Glutamatergic neuron (in vitro differentiated cells): ENCODE data around the gene RIPOR2. TPM values are rescaled to one million over a fixed set of nuclear protein-coding genes. Genes with fewer than 3 reads are reported as not detected.
"Not testable (repeated sequence)": the region's sequence is repeated elsewhere in the genome, so short reads cannot be mapped to it uniquely, and the experiment has no call there.

Experiments used
- DNase-seq: peaks from one replicate; pipeline ENCODE4 v3.0.0; 2022
- H3K27ac Mint-ChIP-seq: one replicate; pipeline ENCODE4 v1.8.0; 2020; ENCODE audit warnings: mild to moderate bottlenecking, mixed read lengths, inconsistent platforms; ENCODE audit not compliant: unreplicated experiment
- H3K27me3 Mint-ChIP-seq: one replicate; pipeline ENCODE4 v1.8.0; 2020; ENCODE audit warnings: mild to moderate bottlenecking, moderate library complexity, mixed read lengths, inconsistent platforms; ENCODE audit not compliant: unreplicated experiment
- H3K36me3 Mint-ChIP-seq: one replicate; pipeline ENCODE4 v1.8.0; 2020; ENCODE audit warnings: mild to moderate bottlenecking, mixed read lengths, inconsistent platforms; ENCODE audit not compliant: unreplicated experiment
- H3K4me1 Mint-ChIP-seq: one replicate; pipeline ENCODE4 v1.8.0; 2020; ENCODE audit warnings: mild to moderate bottlenecking, low read depth, mixed read lengths, inconsistent platforms; ENCODE audit not compliant: unreplicated experiment
- H3K4me3 Mint-ChIP-seq: one replicate; pipeline ENCODE4 v1.8.0; 2020; ENCODE audit warnings: mild to moderate bottlenecking, mixed read lengths, inconsistent platforms; ENCODE audit not compliant: unreplicated experiment
- H3K9me3 Mint-ChIP-seq: one replicate; pipeline ENCODE4 v1.8.0; 2020; ENCODE audit warnings: mild to moderate bottlenecking, moderate library complexity, mixed read lengths, inconsistent platforms; ENCODE audit not compliant: unreplicated experiment
- total RNA-seq: library from RNA; stranded (reverse); fragmentation: NEBNext Ultra II Directional; extraction: Animal tissue kit (Norgen Biotek cat#: 25700); gene quantifications from one replicate; pipeline ENCODE4 v1.2.1, GENCODE V29; 2021; ENCODE audit not compliant: unreplicated experiment
- TF ChIP-seq, protein P1 (sequence below): fragments of 200-600 bp; sonication (generic); IDR thresholded peaks from one replicate; pipeline ENCODE4 v1.5.0; 2021; ENCODE audit not compliant: partially characterized antibody, unreplicated experiment

Gene RIPOR2
- total RNA-seq, 1 donor from 2014 or later, result 82.2 TPM

GRCh38 chr6:24882835-24883555, 52.8 kb downstream of the RIPOR2 start:
- DNase-seq, result no peak
- peak overlapping the region; percentile 31 for H3K27ac Mint-ChIP-seq
- peaks cover 1% of the 10 kb centered on the region for H3K9me3 Mint-ChIP-seq
- H3K27me3 Mint-ChIP-seq, result peaks cover 7% of the 10 kb centered on the region
- H3K36me3 Mint-ChIP-seq, result peaks cover 2% of the 10 kb centered on the region
- TF ChIP-seq, protein P1, sequence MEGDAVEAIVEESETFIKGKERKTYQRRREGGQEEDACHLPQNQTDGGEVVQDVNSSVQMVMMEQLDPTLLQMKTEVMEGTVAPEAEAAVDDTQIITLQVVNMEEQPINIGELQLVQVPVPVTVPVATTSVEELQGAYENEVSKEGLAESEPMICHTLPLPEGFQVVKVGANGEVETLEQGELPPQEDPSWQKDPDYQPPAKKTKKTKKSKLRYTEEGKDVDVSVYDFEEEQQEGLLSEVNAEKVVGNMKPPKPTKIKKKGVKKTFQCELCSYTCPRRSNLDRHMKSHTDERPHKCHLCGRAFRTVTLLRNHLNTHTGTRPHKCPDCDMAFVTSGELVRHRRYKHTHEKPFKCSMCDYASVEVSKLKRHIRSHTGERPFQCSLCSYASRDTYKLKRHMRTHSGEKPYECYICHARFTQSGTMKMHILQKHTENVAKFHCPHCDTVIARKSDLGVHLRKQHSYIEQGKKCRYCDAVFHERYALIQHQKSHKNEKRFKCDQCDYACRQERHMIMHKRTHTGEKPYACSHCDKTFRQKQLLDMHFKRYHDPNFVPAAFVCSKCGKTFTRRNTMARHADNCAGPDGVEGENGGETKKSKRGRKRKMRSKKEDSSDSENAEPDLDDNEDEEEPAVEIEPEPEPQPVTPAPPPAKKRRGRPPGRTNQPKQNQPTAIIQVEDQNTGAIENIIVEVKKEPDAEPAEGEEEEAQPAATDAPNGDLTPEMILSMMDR, result no peak
- peaks cover 23% of the 10 kb centered on the region for H3K4me1 Mint-ChIP-seq
- H3K4me3 Mint-ChIP-seq, result no peak overlapping the region

DNA sequence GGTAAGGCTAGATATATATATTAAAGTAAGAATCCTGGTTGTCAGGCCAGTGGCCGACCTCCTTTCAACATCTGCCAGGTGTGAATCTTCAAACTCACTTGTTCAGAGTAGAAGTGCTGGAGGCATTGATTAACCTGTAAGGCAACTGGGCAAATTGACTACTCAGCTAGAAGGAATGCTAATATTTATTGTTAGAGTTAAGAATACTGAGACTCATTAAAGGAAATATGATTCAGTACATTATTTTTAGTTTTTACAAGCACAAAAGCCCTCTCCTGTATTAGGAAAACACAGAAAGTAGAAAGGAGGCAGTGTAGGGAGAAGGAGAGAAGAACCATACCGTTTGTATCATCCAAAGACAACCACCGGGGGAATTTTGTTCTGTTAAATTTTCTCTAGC, 53.5 kb downstream of the RIPOR2 start:
- H3K9me3 Mint-ChIP-seq, result peaks cover 4% of the 10 kb centered on the region
- TF ChIP-seq, protein P1, result no peak
- H3K27me3 Mint-ChIP-seq, result peaks cover 7% of the 10 kb centered on the region
- peaks cover 16% of the 10 kb centered on the region for H3K4me1 Mint-ChIP-seq
- H3K4me3 Mint-ChIP-seq, result peak overlapping the region; percentile 8
- H3K27ac Mint-ChIP-seq, result no peak overlapping the region
- no peak for DNase-seq
- H3K36me3 Mint-ChIP-seq, result peaks cover 9% of the 10 kb centered on the region

GRCh38 chr6:24881376-24881775, 54.4 kb downstream of the RIPOR2 start:
- DNase-seq, result no peak
- Mint-ChIP-seq H3K4me3 (no peak overlapping the region), H3K9me3 (peaks cover 4% of the 10 kb centered on the region), H3K27me3 (peaks cover 7% of the 10 kb centered on the region), H3K36me3 (peaks cover 12% of the 10 kb centered on the region), H3K27ac (no peak overlapping the region), H3K4me1 (peaks cover 16% of the 10 kb centered on the region)
- TF ChIP-seq, protein P1, result no peak

DNA sequence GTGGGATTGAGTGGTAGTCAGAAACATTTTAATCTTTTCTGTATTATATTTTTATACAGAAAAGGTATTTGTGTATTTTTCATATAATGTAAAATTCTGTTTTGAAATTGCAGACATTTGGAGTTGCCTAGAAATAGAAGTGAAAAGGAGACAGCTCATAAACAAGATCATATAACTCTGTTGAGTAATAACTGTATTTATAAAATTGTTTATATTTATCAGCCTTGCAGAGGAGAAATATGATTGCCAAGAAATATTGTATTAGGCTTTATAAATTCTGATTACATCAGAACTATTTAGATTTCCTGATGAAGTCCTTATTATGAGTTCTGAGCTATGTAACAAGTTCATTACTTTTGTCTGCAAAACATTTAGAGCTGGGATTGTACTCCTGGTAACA, 55.3 kb downstream of the RIPOR2 start:
- H3K9me3 Mint-ChIP-seq, result peaks cover 4% of the 10 kb centered on the region
- H3K36me3 Mint-ChIP-seq, result peaks cover 12% of the 10 kb centered on the region
- H3K4me1 Mint-ChIP-seq, result peaks cover 16% of the 10 kb centered on the region
- H3K27me3 Mint-ChIP-seq, result peaks cover 7% of the 10 kb centered on the region
- no peak overlapping the region for H3K27ac Mint-ChIP-seq
- TF ChIP-seq, protein P1, result no peak
- no peak overlapping the region for H3K4me3 Mint-ChIP-seq
- DNase-seq, result no peak

GRCh38 chr6:24879351-24879750, 56.4 kb downstream of the RIPOR2 start:
- H3K4me1 Mint-ChIP-seq, result peaks cover 16% of the 10 kb centered on the region
- no peak overlapping the region for H3K4me3 Mint-ChIP-seq
- TF ChIP-seq, protein P1, result no peak

GRCh38 chr6:24877747-24878146, 58.0 kb downstream of the RIPOR2 start:
- not testable (repeated sequence) for H3K9me3 Mint-ChIP-seq, H3K27me3 Mint-ChIP-seq, DNase-seq, H3K4me3 Mint-ChIP-seq, H3K4me1 Mint-ChIP-seq, H3K27ac Mint-ChIP-seq
- H3K36me3 Mint-ChIP-seq, result peaks cover 13% of the 10 kb centered on the region

More at GRCh38 chr6:24879351-24879750, 56.4 kb downstream of the RIPOR2 start:
- H3K27me3 Mint-ChIP-seq, result peaks cover 9% of the 10 kb centered on the region
- peaks cover 12% of the 10 kb centered on the region for H3K36me3 Mint-ChIP-seq
- H3K27ac Mint-ChIP-seq, result no peak overlapping the region
- DNase-seq, result no peak
- peaks cover 3% of the 10 kb centered on the region for H3K9me3 Mint-ChIP-seq
